ENCODE results near the gene SCPEP1. TPM values are rescaled to one million over a fixed set of nuclear protein-coding genes. Genes with fewer than 3 reads are reported as not detected.

SCPEP1 gene
- total RNA-seq (ENCODE audit: low replicate concordance) = 26.9 and 53.5 TPM in 2 replicates
- long read RNA-seq, transcript SCPEP1-201 (13 exons, 1,942 nt) = major isoform, 203 of 218 reads
- long read RNA-seq, partial matches to known transcripts = 3 of 218 reads
- long read RNA-seq, other reads (novel, unspliced or antisense) = 9 of 218 reads

- H3K27ac Mint-ChIP-seq = peak within 1 kb of the TSS; percentile 67
- DNase-seq (ENCODE audit: extremely low spot score, unreplicated experiment) = peak; percentile 87
- H3K9me3 Mint-ChIP-seq = no peaks in the 10 kb centered on the region
- H3K27me3 Mint-ChIP-seq = no peaks in the 10 kb centered on the region
- no peak for TF ChIP-seq CTCF (conservative IDR thresholded peaks at IDR 0.05)
- H3K36me3 Mint-ChIP-seq = no peaks in the 10 kb centered on the region
- peaks cover 45% of the 10 kb centered on the region for H3K4me1 Mint-ChIP-seq (ENCODE audit: unreplicated experiment)
- peak within 1 kb of the TSS; percentile 92 for H3K4me3 Mint-ChIP-seq
Measured at GRCh38 chr17:56977673-56978395, at the start of gene SCPEP1. Gene SCPEP1 (plus strand): TSS chr17:56978131. CDS start chr17:56978160, 29 bp downstream.

- H3K4me1 Mint-ChIP-seq (ENCODE audit: unreplicated experiment) = no peaks in the 10 kb centered on the region
- peaks cover 4% of the 10 kb centered on the region for H3K9me3 Mint-ChIP-seq
- no peaks in the 10 kb centered on the region for H3K36me3 Mint-ChIP-seq
- no peak for TF ChIP-seq CTCF (conservative IDR thresholded peaks at IDR 0.05)
- H3K4me3 Mint-ChIP-seq = no peak overlapping the region
- no peak overlapping the region for H3K27ac Mint-ChIP-seq
- DNase-seq (ENCODE audit: extremely low spot score, unreplicated experiment) = no peak
- no peaks in the 10 kb centered on the region for H3K27me3 Mint-ChIP-seq
Measured at GRCh38 chr17:56928586-56928985, 49.3 kb upstream of the SCPEP1 start.

- Mint-ChIP-seq H3K36me3 (peaks cover 6% of the 10 kb centered on the region), H3K9me3 (peaks cover 4% of the 10 kb centered on the region), H3K27me3 (no peaks in the 10 kb centered on the region), H3K4me3 (no peak overlapping the region), H3K27ac (no peak overlapping the region), H3K4me1 (ENCODE audit: unreplicated experiment) (no peaks in the 10 kb centered on the region)
- DNase-seq (ENCODE audit: extremely low spot score, unreplicated experiment) = no peak
- no peak for TF ChIP-seq CTCF (conservative IDR thresholded peaks at IDR 0.05)
Measured at GRCh38 chr17:56929362-56929969, 48.5 kb upstream of the SCPEP1 start.

GRCh38 chr17:56930739-56931337 lies 47.1 kb upstream of the SCPEP1 start:
- Mint-ChIP-seq H3K27ac (no peak overlapping the region), H3K27me3 (no peaks in the 10 kb centered on the region), H3K4me3 (no peak overlapping the region), H3K4me1 (ENCODE audit: unreplicated experiment) (no peaks in the 10 kb centered on the region), H3K9me3 (peaks cover 4% of the 10 kb centered on the region), H3K36me3 (peaks cover 8% of the 10 kb centered on the region)
- DNase-seq (ENCODE audit: extremely low spot score, unreplicated experiment) = no peak
- TF ChIP-seq CTCF (conservative IDR thresholded peaks at IDR 0.05) = no peak

- Mint-ChIP-seq H3K4me1 (ENCODE audit: unreplicated experiment) (peaks cover 11% of the 10 kb centered on the region), H3K36me3 (peaks cover 23% of the 10 kb centered on the region), H3K27ac (no peak overlapping the region), H3K4me3 (no peak overlapping the region), H3K27me3 (no peaks in the 10 kb centered on the region), H3K9me3 (no peaks in the 10 kb centered on the region)
- TF ChIP-seq CTCF (conservative IDR thresholded peaks at IDR 0.05) = no peak
- DNase-seq (ENCODE audit: extremely low spot score, unreplicated experiment) = no peak
Measured at GRCh38 chr17:56933151-56933745, 44.7 kb upstream of the SCPEP1 start.
